HepG2 (cell line): Measurements from ENCODE around the gene QSOX2. TPM values are rescaled to one million over a fixed set of nuclear protein-coding genes. Genes with fewer than 3 reads are reported as not detected.

Experiments
- ATAC-seq: fragments of 200-7000 bp; cut with Tn5 transposase; 3 replicates; pipeline ENCODE4 v1.9.1; 2020; ENCODE audit warnings: mild to moderate bottlenecking, moderate library complexity
- BruUV-seq: library from RNA; stranded (reverse); fragments of 400-500 nt; replicated peaks from 2 replicates; lab custom pipeline; 2021; lab: Mats Ljungman, UMichigan
- CTCF ChIA-PET: fragments of 300-600 bp; formaldehyde crosslinking; extraction: SDS; loops from one replicate; lab custom pipeline; 2021; ENCODE audit warnings: low total read pairs, inconsistent platforms, low intra/inter-chr PET ratio; lab: Yijun Ruan, JAX
- POLR2A ChIA-PET: fragments of 350-600 bp; sonication (Branson Sonifier 250); formaldehyde crosslinking; loops from one replicate; lab custom pipeline; 2020; ENCODE audit warnings: antibody characterized with exemption, inconsistent platforms; lab: Yijun Ruan, JAX
- DNase-seq: peaks from one replicate; pipeline ENCODE4 v3.0.0-alpha.2; 2015; ENCODE audit warnings: low spot score
- FAIRE-seq: peaks from 3 replicates; lab custom pipeline; 2011; peaks lifted over from hg19 to GRCh38; lab: Jason Lieb, UNC
- H2AFZ ChIP-seq: one replicate; pipeline ENCODE4 v1.6.1; 2011; ENCODE audit warnings: low read length, inconsistent platforms
- H3K27ac ChIP-seq: fragments of 300-600 bp; 3 replicates; pipeline ENCODE4 v1.8.0; 2011; ENCODE audit warnings: mixed run types, mild to moderate bottlenecking, mixed read lengths, low read length, inconsistent platforms; ENCODE audit not compliant: insufficient read depth; ENCODE audit errors: extremely low read length
- H3K27me3 ChIP-seq, 2 experiments: fragments of 200-600 bp in 1 of 2; 2 replicates in 1 of 2; 3 replicates in 1 of 2; pipeline versions ENCODE4 v1.6.0 to v1.8.0; 2011; ENCODE audit warnings: low read length in 2 of 2, mild to moderate bottlenecking in 2 of 2, moderate library complexity in 2 of 2, inconsistent platforms in 1 of 2; ENCODE audit not compliant: insufficient read depth in 2 of 2, control insufficient read depth in 1 of 2
- H3K36me3 ChIP-seq, 2 experiments: fragments of 200-600 bp in 1 of 2; replicated peaks in 1 of 2; 2 replicates in 1 of 2; 3 replicates in 1 of 2; pipeline versions ENCODE4 v1.5.1 to v1.8.0; 2011; ENCODE audit warnings: low read length in 2 of 2, inconsistent platforms in 1 of 2; ENCODE audit not compliant: insufficient read depth in 2 of 2, control insufficient read depth in 1 of 2
- H3K4me1 ChIP-seq: 2 replicates; pipeline ENCODE4 v1.5.1; 2012; ENCODE audit warnings: low read length, inconsistent platforms; ENCODE audit not compliant: insufficient read depth
- H3K4me2 ChIP-seq: 2 replicates; pipeline ENCODE4 v1.6.0; 2011; ENCODE audit warnings: low read depth, low read length, inconsistent platforms
- H3K4me3 ChIP-seq, 3 experiments: fragments of 200-600 bp in 1 of 3; sonication (generic), shearing (Covaris generic) in 1 of 3; replicated peaks in 1 of 3; 2 replicates each; pipeline ENCODE4 v1.5.1; 2011 to 2016; ENCODE audit warnings: low read length in 3 of 3, inconsistent platforms in 2 of 3, low read depth in 2 of 3, mild to moderate bottlenecking in 2 of 3, control low read depth in 1 of 3, mixed read lengths in 1 of 3; ENCODE audit not compliant: insufficient read depth in 1 of 3
- H3K79me2 ChIP-seq: one replicate; pipeline ENCODE4 v1.6.1; 2011; ENCODE audit warnings: low read length, inconsistent platforms; ENCODE audit not compliant: insufficient read depth
- H3K9ac ChIP-seq: 2 replicates; pipeline ENCODE4 v1.6.0; 2011; ENCODE audit warnings: mild to moderate bottlenecking, low read depth, low read length, inconsistent platforms; ENCODE audit not compliant: insufficient read depth
- H3K9me3 ChIP-seq: 2 replicates; pipeline ENCODE4 v1.5.1; 2012; ENCODE audit warnings: mild to moderate bottlenecking, low read length
- H4K20me1 ChIP-seq: 2 replicates; pipeline ENCODE4 v1.6.0; 2011; ENCODE audit warnings: inconsistent platforms, mild to moderate bottlenecking, low read length, moderate library complexity; ENCODE audit not compliant: insufficient read depth
- DNMT1 ChIP-seq: sonication (generic); formaldehyde crosslinking; IDR thresholded peaks from 2 replicates; pipeline ENCODE4 v1.5.1; 2020; ENCODE audit warnings: mild to moderate bottlenecking, missing genetic modification reagents
- KLF13 ChIP-seq: sonication (generic); formaldehyde crosslinking; IDR thresholded peaks from 2 replicates; pipeline ENCODE4 v1.4.0; 2020; ENCODE audit warnings: mild to moderate bottlenecking, missing genetic modification reagents
- KLF9 ChIP-seq: IDR thresholded peaks from 2 replicates; pipeline ENCODE4 v1.6.1; 2016; ENCODE audit warnings: low read depth
- MXD4 ChIP-seq: IDR thresholded peaks from 2 replicates; pipeline ENCODE4 v1.6.1; 2016; ENCODE audit warnings: mild to moderate bottlenecking, missing biosample characterization, missing genetic modification reagents
- RBM22 ChIP-seq: fragments of 200-400 bp; formaldehyde crosslinking; optimal IDR thresholded peaks from 2 replicates; pipeline ENCODE3; 2017; ENCODE audit warnings: mild to moderate bottlenecking, low read length, moderate library complexity
- SP4 ChIP-seq: sonication (generic); formaldehyde crosslinking; IDR thresholded peaks from 2 replicates; pipeline ENCODE4 v1.8.1; 2023; ENCODE audit warnings: mild to moderate bottlenecking, missing genetic modification reagents
- SRF ChIP-seq: IDR thresholded peaks from 2 replicates; pipeline ENCODE4 v1.6.1; 2011; ENCODE audit warnings: mild to moderate bottlenecking, low read depth, low read length, moderate library complexity
- ZNF121 ChIP-seq: sonication (generic); formaldehyde crosslinking; IDR thresholded peaks from 2 replicates; pipeline ENCODE4 v1.5.0; 2020; ENCODE audit warnings: mild to moderate bottlenecking, missing genetic modification reagents
- ZNF547 ChIP-seq: sonication (generic); formaldehyde crosslinking; IDR thresholded peaks from 2 replicates; pipeline ENCODE4 v1.5.1; 2020; ENCODE audit warnings: mild to moderate bottlenecking, missing genetic modification reagents
- ZZZ3 ChIP-seq: sonication (generic); formaldehyde crosslinking; IDR thresholded peaks from 2 replicates; pipeline ENCODE4 v1.4.0; 2020; ENCODE audit warnings: missing genetic modification reagents, mild to moderate bottlenecking, borderline replicate concordance
- WGBS: methylation state at CpG from one replicate; pipeline ENCODE4 v1.1.6; 2017; ENCODE audit warnings: low lambda C conversion rate; 5-methylcytosine and 5-hydroxymethylcytosine counted together
- in situ Hi-C: cut with HindIII; loops from 2 replicates; pipeline ENCODE4 v1.10.0; 2017; ENCODE audit warnings: low pct_unique_long_range_greater_than_20kb; ENCODE audit not compliant: extremely low pct_ligation_motif_present
- intact Hi-C: fragments of 100-400 bp; cut with micrococcal nuclease; formaldehyde crosslinking; loops from one replicate; pipeline ENCODE4 v1.10.0; 2022; ENCODE audit not compliant: unreplicated experiment
- polyA plus RNA-seq, 8 experiments: library from polyadenylated mRNA; depleted of rRNA in 3 of 8; stranded (reverse) in 7 of 8; unstranded in 1 of 8; fragments of >200 nt; fragmentation: Illumina TruSeq in 4 of 8; extraction: Trizol in 4 of 8; gene quantifications; 2 replicates each; pipeline versions ENCODE4 v1.2.1 to v1.2.3, GENCODE V29; 2011 to 2016; ENCODE audit warnings: low read depth in 4 of 8, missing spikeins in 1 of 8, mixed read lengths in 1 of 8; ENCODE audit not compliant: insufficient read depth in 1 of 8
- total RNA-seq, 5 experiments: library from RNA; depleted of rRNA; stranded (reverse); fragments of >200 nt; fragmentation: Illumina TruSeq; extraction: Trizol; gene quantifications; 2 replicates each; pipeline ENCODE4 v1.2.3, GENCODE V29; 2016; ENCODE audit warnings: low read depth in 1 of 5
- TF ChIP-seq, protein P1 (sequence below): sonication (generic); formaldehyde crosslinking; IDR thresholded peaks from 2 replicates; pipeline ENCODE4 v1.8.1; 2022; ENCODE audit warnings: mild to moderate bottlenecking, missing genetic modification reagents

Gene QSOX2
- total and polyA plus RNA-seq, 2 of the 13 experiments (the other 11 are each of a cell fraction or from before 2014, with no cell fraction given) = 27.1 to 42.1 TPM

DNA sequence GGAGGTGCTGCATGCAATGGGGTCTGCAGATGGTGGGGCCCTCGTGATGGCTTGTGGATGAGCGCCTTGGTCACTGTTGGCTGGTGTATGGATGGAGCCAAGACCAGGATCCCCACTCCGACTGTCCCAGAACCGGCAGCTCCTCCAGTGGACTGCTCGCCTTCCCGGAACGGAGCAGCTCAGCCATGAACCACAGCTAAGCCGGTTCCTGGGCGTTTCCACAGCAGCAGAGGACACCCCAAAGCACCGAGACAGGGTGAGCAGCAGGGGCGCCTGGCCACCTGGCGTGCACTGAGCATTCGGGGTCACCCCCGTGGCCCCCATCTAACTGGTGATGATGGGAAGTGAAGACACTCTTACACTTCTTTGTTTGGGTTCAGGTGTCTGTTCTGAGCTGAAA, 32.1 kb upstream of the QSOX2 start:
- Histone ChIP-seq H3K9ac (no peak overlapping the region), H3K4me1 (no peaks in the 10 kb centered on the region), H2AFZ (no peak overlapping the region), H3K4me2 (no peak overlapping the region), H3K9me3 (no peaks in the 10 kb centered on the region), H4K20me1 (0 out of 2 replicates have a peak, but pooled peaks cover 2% of the 10 kb centered on the region), H3K27ac (no peak overlapping the region), H3K79me2 (no peaks in the 10 kb centered on the region), H3K27me3 (peaks cover 15 to 85% of the 10 kb centered on the region in 2 experiments; a peak in 4 of 5 replicates), H3K36me3 (no peaks in the 10 kb centered on the region), H3K4me3 (no peak overlapping the region)
- intact Hi-C loops (no loop called here), in situ Hi-C loops (no loop called here)
- DNase-seq (no peak), FAIRE-seq (no peak), ATAC-seq (no peak)
- ChIA-PET POLR2A (no interaction called here), CTCF (no interaction called here)
- WGBS = no CpG with 5 or more reads among the region's 14 CpGs
- TF ChIP-seq DNMT1 (CRISPR knock-in tag) = no peak
- TF ChIP-seq ZNF547 (CRISPR knock-in tag) = no peak
- TF ChIP-seq, protein P1, sequence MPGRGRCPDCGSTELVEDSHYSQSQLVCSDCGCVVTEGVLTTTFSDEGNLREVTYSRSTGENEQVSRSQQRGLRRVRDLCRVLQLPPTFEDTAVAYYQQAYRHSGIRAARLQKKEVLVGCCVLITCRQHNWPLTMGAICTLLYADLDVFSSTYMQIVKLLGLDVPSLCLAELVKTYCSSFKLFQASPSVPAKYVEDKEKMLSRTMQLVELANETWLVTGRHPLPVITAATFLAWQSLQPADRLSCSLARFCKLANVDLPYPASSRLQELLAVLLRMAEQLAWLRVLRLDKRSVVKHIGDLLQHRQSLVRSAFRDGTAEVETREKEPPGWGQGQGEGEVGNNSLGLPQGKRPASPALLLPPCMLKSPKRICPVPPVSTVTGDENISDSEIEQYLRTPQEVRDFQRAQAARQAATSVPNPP (CRISPR knock-in tag) = no peak
- no peak for TF ChIP-seq KLF13 (CRISPR knock-in tag)
- TF ChIP-seq ZNF121 = no peak
- TF ChIP-seq SRF = no peak
- TF ChIP-seq RBM22 = no peak
- no peak for TF ChIP-seq KLF9 (CRISPR knock-in tag)
- no peak for TF ChIP-seq ZZZ3 (CRISPR knock-in tag)
- TF ChIP-seq SP4 (CRISPR knock-in tag) = no peak
- TF ChIP-seq MXD4 (CRISPR knock-in tag) = no peak
- no TSS peak for BruUV-seq
